ENCODE results near the gene FRMD4A.

Gene FRMD4A

DNA sequence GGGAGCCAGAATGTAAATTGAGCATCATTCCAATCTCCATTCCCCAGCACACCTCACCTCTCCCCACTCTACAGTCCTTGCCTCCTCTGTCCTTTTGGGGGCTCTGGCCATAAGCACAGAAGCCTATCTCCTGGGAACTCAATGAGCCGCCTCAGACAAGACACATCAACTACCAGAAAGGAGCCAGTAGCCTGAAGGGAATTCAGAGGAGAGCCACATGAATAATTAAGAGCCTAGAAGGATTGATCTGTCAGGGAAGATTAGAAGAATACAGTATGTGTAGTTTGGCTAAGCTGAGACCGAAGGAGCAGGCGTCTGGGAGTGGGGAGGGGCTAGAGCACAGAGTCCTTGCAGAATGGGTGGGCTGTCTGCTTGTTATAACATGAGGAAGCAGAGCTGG, 31.2 kb downstream of the FRMD4A start:
- H3K27ac ChIP-seq = no peak overlapping the region

GRCh38 chr10:14296065-14296709, 34.5 kb downstream of the FRMD4A start:
- H3K4me3 ChIP-seq = no peak overlapping the region
- no peak overlapping the region for H3K27ac ChIP-seq

More for the DNA sequence above, 31.2 kb downstream of the FRMD4A start:
- no peak overlapping the region for H3K4me3 ChIP-seq

- no peak overlapping the region for H3K27ac ChIP-seq
- no peak overlapping the region for H3K4me3 ChIP-seq
Measured at GRCh38 chr10:14294347-14295059, 36.2 kb downstream of the FRMD4A start.

DNA sequence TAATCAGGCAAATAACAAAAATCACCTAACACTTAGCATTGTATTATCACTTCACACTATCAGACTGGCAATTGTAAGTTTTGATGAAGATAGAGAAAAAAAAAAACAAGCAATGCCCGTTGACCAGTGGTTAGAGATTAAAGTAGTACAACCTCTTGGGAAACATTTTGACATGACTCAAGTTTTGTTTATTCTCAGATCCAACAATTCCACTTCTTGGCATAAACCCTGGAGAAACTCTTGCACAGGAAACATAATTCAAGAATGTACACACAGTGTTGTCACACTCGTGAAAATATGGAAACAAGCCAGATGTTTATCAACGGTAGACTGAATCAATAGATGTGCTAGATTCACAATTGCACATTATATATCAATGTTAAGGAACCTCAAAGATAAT, 37.2 kb downstream of the FRMD4A start:
- H3K27ac ChIP-seq = no peak overlapping the region
- no peak overlapping the region for H3K4me3 ChIP-seq

DNA sequence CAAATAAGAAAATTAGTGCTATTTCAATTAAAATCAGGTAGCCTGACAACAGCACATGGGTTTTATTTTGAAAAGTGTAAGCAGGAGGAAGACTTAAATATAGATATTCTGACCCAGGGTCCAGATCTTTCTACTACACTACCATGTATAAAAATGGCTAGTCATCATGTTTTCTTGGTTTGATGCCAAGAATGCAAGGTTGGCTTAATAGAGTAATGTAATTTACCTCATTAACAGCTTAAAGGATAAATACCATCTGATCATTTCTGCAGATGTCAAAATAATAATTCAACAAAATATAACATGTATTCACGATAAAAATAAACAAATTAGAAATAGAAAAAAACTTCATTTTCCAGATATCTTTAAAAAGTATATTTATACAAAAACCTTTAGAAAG, 39.4 kb downstream of the FRMD4A start:
- no peak overlapping the region for H3K4me3 ChIP-seq
- no peak overlapping the region for H3K27ac ChIP-seq

- no peak overlapping the region for H3K27ac ChIP-seq
- H3K4me3 ChIP-seq = no peak overlapping the region
Measured at GRCh38 chr10:14285941-14286560, 44.7 kb downstream of the FRMD4A start.

DNA sequence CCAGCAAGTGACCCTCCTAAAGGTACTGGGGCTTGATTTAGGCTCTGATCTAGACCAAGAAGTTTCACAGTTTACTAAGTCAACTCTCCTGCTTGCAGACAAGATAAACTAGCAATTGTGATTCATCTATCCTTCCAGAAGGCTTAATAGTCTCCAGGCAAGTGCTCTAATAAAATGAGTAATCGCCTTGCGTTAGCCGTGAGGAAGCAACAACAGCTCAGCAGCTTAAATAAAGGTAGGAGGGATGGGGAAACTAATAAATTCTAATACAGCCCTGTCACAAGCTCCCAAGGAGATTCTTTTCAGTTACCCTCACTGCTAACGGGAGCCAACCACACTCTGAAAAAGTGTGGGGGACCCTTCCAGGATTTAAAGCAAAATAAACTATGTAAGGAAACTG, 48.4 kb downstream of the FRMD4A start:
- H3K27ac ChIP-seq = peak overlapping the region in 1 of 21 experiments; percentile 3

DNA sequence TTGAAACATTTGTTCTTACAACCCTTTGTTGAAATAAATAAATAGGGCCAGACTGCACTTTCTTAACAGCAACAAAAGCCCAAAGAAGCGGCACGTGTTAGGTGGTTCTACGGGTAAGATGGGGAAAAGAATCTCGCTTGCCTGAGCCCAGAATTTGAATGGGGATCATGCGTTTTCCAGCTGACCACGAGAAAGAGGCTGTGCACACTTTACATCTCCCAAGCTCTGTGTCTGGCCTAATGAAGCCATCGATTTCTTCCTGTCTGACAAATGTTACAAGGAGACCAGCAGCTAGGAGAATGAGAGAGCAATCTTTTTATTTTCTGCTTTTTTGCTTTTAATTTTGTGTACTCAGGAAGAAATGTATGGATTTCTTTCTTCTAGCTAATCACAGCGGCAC, 52.2 kb downstream of the FRMD4A start:
- Histone ChIP-seq H3K4me3 (no peak overlapping the region), H3K27ac (no peak overlapping the region)

More for the DNA sequence above, 48.4 kb downstream of the FRMD4A start:
- no peak overlapping the region for H3K4me3 ChIP-seq

DNA sequence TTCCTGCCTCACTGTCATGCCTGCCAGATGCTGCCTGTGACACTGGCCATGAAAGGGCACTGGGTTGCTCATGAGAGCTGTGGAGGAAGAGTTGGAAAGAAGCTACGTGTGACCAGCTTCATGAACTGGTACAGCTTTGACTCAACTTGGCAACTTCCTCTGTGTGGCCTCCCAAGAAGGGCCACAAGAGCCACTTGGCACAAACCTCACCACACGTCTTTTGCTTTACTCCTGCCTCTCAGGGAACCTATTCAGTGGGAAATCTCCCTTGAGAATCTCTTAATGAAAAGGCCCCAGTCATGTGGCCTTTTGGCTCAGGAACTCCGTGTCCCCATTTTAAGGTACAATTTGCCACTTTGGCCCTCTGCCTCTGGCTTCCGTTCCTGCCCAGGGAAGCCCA, 54.5 kb downstream of the FRMD4A start:
- no peak overlapping the region for H3K27ac ChIP-seq
- H3K4me3 ChIP-seq = no peak overlapping the region

DNA sequence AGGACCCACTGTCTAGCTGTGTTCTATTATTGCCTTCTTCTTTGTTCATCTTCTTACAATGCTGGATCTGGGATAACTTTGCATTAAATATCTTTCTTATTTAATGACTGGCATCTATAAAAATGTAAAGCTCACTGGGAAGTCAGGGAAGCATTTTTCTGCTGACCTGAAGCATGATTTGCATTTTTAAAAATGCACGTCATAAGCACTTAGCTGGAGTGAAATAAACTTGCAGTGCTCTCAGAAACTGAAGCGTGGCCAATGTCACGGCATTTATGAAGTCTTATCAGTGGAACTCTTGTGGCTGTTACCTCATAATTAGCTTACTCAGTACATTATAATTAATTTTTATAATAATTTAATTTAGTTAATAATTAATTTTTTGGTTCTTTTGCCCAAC, 59.1 kb downstream of the FRMD4A start:
- H3K27ac ChIP-seq = no peak overlapping the region
- H3K4me3 ChIP-seq = no peak overlapping the region

- H3K27ac ChIP-seq = no peak overlapping the region
Measured at GRCh38 chr10:14270370-14270769, 60.4 kb downstream of the FRMD4A start.

GRCh38 chr10:14265709-14266108, 65.0 kb downstream of the FRMD4A start:
- no peak overlapping the region for H3K27ac ChIP-seq
- no peak overlapping the region for H3K4me3 ChIP-seq

More at GRCh38 chr10:14270370-14270769, 60.4 kb downstream of the FRMD4A start:
- H3K4me3 ChIP-seq = no peak overlapping the region

DNA sequence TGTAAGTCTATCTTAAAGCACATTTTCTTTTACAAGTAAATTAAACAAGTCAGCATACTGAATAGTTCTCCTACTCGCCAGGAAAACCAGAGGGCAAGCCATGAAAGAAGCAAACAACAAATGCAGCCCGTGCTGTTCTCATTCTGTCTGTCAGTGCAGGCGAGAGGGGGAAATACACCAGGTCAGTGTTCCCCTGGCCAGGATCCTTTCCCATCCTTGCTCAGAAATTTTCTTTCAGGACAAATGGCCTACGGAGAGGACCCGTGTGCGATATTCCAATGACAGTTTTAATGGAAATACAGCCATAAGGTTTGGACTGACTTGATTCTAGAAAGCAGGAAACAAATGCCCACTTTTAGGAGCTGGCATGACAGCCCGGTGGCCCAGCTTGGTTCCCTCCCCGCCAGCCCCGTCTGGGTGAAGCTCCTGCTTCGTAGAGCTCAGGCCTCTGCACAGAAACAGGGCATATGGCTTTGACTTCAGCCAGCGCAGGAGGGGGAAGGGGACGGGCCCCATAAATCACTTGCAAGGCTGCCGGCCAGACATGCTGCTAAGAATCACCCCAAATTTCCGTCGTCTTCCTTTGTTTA, 67.8 kb downstream of the FRMD4A start:
- Histone ChIP-seq H3K4me3 (no peak overlapping the region), H3K27ac (peak overlapping the region in 1 of 21 experiments; percentile 34)

- no peak overlapping the region for H3K27ac ChIP-seq
- no peak overlapping the region for H3K4me3 ChIP-seq
Measured at GRCh38 chr10:14261336-14261735, 69.4 kb downstream of the FRMD4A start.

DNA sequence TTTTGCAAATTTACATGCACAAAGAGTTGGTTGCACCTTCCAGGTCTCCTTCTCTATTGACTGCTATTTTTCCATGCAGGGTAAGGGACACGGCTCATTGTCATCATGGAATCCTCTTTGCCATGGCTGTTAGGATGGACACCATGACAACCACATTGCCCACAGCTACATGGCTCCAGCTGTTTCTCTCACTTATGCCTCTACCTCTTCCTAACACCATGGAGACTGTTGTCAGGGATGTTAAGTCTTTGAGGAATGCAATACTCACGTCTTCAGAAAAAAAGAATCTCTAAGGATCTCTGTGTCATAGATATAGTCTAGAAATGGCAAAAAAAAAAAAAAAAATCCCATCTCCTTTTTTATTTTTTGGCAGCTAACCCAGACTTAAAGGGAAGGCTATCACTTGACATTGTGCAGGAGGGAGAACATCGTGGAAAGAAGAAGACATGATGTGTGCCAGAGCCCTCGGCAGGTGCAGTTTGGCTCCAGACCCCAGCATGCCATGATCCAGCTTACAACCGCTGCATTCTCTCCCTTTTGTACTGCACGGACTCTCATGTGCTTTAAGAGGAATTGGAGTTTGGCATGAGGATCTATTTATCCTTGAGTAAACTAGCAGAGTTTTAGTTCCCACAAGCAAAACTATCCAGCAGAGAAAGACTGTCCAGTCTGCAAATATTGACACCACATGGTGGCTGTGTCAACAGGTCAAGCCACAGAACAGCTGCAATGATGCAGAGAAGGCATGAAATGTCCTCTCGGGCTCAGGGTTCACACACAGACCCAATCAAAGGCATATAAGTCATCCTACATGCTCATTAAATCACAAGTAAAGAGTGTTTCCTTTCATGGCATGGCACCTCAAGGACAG, 70.8 kb downstream of the FRMD4A start:
- no peak overlapping the region for H3K4me3 ChIP-seq

GRCh38 chr10:14254368-14254767, 76.4 kb downstream of the FRMD4A start:
- H3K4me3 ChIP-seq = no peak overlapping the region
- H3K27ac ChIP-seq = no peak overlapping the region

More for the DNA sequence above, 70.8 kb downstream of the FRMD4A start:
- H3K27ac ChIP-seq = no peak overlapping the region

DNA sequence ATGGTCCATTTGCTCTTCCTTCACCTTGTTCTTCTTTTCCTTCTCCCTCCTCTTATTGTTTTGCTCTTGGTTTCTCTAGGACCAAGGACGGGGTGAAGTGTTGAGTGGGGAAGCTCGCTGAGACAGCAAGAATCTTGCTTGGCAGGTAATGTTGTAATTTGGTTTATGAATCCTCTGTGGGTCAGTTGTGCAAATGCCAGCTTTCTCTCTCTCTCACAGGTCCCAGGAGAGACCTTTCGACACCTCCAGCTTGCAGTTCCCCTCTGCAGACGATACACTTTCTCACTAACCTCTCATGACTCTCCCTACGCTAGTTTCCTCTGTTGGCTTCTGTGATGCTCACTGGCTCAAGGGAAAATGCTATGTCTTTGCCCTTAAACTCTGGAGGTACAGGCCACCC, 77.0 kb downstream of the FRMD4A start:
- Histone ChIP-seq H3K4me3 (no peak overlapping the region), H3K27ac (no peak overlapping the region)

DNA sequence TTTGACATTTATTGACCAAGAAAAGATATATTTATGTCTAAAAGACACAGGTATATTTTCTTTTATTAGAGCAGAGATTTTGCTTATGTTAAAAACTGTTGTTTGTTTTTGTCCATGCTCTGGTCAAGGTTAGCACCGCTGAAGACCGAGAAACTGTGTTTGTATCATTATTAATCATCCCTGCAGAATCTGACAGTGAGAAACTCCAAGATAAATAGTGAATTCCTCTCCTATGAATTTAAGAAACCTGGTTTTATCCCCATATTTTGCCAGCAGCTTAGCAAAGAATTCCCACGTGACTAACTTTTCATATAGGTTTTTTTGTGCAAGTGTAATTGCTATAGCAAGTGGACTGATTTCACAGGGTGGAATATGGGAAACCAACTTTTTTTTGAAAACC, 77.6 kb downstream of the FRMD4A start:
- no peak overlapping the region for H3K4me3 ChIP-seq
- H3K27ac ChIP-seq = no peak overlapping the region

GRCh38 chr10:14250496-14251076, 80.1 kb downstream of the FRMD4A start:
- Histone ChIP-seq H3K27ac (no peak overlapping the region), H3K4me3 (no peak overlapping the region)

Data from skin epidermis (tissue), 12 donors.